Activated CD8-positive, alpha-beta memory T cell treated with anti-CD3 and anti-CD28 coated beads, Interleukin-2, amount 50 U/mL, for 24 hours (primary cell): ENCODE data around the gene COX10.
"Not testable (repeated sequence)": the region's sequence is repeated elsewhere in the genome, so short reads cannot be mapped to it uniquely, and the experiment has no call there.

Source experiments
- DNase-seq: peaks from one replicate; pipeline ENCODE4 v3.0.0-alpha.2; 2020; ENCODE audit errors: extremely low read depth

Gene COX10

DNA sequence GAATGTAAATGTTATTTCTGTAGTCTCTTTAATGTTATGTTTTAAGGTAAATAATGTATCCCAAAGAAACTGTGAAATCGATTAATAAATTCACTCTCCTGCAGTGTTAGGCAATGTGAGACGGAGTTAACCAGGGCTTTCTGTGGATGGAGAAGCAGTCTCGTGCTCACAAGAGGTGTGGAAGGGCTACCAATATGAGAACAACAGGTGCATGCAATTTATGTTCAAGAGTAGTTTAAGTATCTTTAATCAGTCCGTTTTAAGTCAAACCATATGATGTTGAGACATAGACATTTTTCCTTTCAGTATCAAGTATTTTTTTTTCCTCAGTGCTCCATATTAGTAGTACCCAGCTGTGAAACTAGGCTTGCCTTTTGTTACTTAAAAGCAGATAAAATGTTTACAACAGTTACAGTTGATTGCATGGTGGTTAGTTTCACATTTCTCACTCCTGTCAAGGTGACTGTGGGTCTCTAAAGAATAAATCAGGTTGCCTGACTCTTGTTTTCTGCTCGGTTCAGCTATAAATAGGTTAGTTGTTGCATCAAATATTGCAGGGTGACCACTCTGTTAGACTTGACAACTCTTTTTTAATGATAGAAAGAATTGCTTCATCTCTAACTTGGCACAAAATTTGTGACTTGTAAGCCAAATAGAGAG is 54.4 kb downstream of the COX10 start:
- no peak for DNase-seq

DNA sequence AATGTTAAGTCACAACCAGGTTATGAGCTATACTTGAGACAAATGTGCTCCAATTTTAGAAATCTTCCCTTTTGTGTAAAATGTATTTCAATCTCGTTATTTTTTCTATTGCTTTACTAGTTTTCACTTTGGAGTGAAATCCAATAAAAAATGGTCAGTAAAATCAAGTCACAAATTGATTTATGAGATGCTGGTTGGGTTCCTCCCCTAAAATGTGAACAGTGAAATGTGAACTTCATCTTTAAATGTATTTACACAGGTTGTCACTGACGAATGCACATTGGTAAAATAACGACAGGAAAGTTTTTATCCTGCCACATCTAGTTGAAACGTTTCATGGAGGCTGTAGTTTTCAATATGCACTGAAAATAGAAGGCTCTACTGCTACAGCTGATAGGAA is 55.5 kb downstream of the COX10 start:
- DNase-seq, result no peak

GRCh38 chr17:14125518-14126137 is 56.3 kb downstream of the COX10 start:
- no peak for DNase-seq

DNA sequence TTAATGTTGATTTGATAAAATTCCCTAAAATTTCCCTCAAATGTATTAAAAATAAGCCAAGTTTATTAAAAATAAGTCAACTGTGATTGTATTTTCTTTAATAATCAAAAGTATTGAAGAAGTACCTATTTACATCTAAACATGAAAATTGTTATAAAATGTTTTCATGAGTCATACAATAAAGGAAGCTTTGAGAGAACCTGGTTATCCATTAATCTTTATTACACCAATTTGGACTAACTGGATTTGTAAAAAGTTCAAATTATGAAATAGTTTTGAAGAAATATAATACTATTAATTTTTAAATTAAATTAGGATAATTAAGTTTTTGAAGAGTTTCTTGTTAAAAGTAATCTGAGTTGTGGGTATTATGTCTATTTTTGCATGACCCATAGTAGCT is 63.8 kb downstream of the COX10 start:
- DNase-seq, result no peak

- DNase-seq, result no peak
Measured at GRCh38 chr17:14134456-14134855, 65.2 kb downstream of the COX10 start.

GRCh38 chr17:14135906-14136590 is 66.7 kb downstream of the COX10 start:
- no peak for DNase-seq

- DNase-seq, result no peak
Measured at GRCh38 chr17:14138649-14139048, 69.3 kb downstream of the COX10 start.

DNA sequence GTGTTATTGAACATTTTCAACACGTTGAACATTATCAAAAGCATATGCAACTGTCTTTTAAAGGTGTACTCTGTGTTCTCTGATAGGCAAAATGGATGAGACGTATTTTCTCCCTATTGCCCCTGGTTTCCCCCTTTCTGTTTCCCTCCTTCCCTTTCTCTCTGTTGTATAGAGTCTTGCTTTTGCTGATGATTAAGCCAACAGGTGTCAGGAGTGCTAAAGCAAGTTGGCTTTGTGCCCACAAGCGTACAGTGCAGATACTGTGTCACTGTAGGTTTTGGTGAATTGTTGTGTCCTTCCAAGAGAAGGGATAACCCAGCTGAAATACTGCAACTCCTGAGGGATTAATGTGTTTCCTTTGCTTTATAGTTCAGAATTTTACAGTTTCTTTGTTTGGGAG is 74.4 kb downstream of the COX10 start:
- DNase-seq, result no peak

DNA sequence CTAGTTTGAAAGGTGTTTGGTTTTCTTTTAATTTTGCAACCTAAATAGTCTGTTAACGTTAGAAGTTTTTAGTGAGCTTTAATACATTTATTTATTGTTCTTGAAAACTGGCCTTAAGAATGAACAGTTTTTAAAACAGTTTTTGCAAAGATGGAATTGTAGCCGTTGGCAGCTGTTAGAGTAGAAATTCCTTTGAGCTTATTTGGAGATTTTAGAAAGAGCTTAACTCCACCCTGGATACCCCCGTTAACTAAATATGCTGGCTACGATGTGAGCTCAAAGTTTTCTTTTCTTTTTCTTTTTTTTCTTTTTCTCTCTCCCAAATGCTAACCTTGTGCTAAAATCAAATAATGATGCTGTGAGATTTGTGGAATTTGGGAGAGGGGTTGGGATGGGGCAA is 75.2 kb downstream of the COX10 start:
- DNase-seq, result no peak

DNA sequence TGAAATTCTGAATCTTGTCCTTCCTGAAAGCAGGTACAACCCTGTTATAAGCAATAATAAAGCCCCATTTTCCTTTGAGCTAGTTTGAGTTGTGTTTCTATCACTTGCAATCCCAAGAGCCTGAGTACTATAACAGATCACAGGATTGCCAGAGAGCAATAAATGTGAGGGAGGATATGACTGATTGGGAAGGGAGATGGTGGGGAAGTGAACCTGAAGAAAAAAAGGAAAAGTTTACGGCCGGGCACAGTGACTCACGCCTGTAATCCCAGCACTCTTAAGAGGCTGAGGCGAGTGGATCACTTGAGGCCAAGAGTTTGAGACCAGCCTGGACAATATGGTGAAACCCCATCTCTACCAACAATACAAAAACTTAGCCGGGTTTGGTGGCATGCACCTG is 80.4 kb downstream of the COX10 start:
- no peak for DNase-seq

DNA sequence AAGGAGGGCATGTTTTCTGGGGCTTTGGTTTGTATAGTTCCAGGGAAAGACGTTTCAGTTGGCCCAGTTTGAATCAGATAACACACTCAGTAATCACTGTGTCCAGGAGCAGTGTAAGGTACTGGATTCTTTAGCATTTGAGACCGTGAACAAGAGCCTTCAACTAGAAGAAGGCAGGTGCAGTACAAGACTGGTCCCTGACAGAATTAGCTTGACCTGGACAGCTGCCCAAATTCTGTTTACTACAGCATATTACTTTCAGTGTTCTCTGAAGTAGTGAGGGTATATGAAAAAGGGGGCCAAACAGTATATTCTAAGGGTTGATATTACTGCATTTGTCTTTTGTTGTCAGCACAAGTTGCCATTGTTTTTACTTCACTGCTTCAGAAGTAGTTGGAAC is 81.3 kb downstream of the COX10 start:
- no peak for DNase-seq

GRCh38 chr17:14152721-14153120 is 83.4 kb downstream of the COX10 start:
- DNase-seq, result no peak

DNA sequence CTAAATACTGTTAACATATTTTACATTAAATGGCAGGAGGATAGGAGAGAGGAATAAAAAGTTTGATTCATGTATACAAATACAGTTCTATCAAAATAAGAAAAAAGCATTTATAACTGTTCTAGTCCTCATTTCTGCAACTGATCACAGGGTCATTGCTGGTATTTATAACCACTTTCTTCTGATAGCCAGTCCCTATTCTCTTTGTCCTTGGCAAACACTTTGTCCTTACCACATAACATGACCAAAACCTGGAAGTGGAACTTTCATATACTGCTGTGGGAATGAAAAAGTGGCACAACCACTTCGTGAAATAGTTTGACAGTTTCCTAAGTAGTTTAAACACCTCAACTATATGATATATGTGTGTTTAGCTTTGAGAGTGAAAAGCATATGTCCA is 84.1 kb downstream of the COX10 start:
- DNase-seq, result no peak

GRCh38 chr17:14156689-14157088 is 87.4 kb downstream of the COX10 start:
- no peak for DNase-seq

DNA sequence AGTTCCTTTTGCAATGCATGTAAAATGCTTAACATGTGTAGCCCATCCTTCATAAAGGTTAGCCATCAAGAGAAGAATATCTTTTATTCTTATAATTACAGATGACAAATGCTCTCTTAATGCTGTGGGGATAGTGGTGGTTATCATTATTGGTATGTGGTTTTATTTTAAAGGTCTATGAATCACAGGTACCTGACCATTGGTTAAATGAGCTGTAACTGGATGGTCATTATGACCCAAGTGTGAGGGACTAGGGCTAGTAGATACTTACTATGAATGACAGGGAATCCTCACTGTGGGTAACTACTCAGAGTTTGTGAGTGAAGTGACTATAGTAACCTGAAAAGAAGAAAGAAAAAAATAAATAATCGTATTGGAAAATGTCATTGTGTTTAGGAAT is 88.5 kb downstream of the COX10 start:
- no peak for DNase-seq

- DNase-seq, result no peak
Measured at GRCh38 chr17:14158707-14159106, 89.4 kb downstream of the COX10 start.

- no peak for DNase-seq
Measured at GRCh38 chr17:14161419-14161818, 92.1 kb downstream of the COX10 start.

- DNase-seq, result no peak
Measured at GRCh38 chr17:14165616-14166015, 96.3 kb downstream of the COX10 start.

GRCh38 chr17:14167831-14168230 is 98.5 kb downstream of the COX10 start:
- DNase-seq, result not testable (repeated sequence)

GRCh38 chr17:14168582-14168981 is 99.3 kb downstream of the COX10 start:
- no peak for DNase-seq

- DNase-seq, result no peak
Measured at GRCh38 chr17:14169287-14169686, 100.0 kb downstream of the COX10 start.

GRCh38 chr17:14169901-14170300 is 100.6 kb downstream of the COX10 start:
- no peak for DNase-seq

DNA sequence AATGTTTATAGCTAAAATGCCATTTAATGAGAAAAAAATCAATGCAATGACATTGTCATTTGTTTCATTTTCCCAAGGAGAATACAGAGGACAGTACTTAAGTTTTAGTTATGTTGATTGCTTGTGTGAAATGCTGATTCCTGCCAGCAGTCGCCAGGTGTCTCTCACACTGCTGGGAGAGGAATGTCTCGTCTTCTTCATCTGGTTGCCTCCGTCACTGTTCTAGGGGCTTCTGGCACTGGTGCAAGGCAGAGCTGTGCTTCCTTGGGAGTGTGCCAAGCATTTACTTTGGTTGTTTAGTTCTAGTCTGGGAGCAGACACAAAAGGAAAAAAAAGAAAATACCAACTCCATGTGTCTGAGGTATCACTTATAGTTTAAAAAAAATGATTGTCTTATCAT is 107.7 kb downstream of the COX10 start:
- DNase-seq, result not testable (repeated sequence)
